MM.1S (cell line): ENCODE measurements around the gene PEA15.

Experiments used
- CTCF ChIP-seq: fragments of 300-600 bp; sonication (generic); IDR thresholded peaks from 2 replicates; pipeline ENCODE4 v1.5.1; 2016; ENCODE audit warnings: antibody characterized with exemption, low read length, mixed read lengths
- EZH2 ChIP-seq: fragments of 300-600 bp; sonication (generic); optimal IDR thresholded peaks from 2 replicates; pipeline ENCODE3; 2017; ENCODE audit warnings: low read depth, mild to moderate bottlenecking, antibody characterized with exemption, low read length, mixed read lengths

- TF ChIP-seq CTCF (no peak), EZH2 (no peak)
Measured at GRCh38 chr1:160221089-160221488, 15.9 kb downstream of the PEA15 start.
